Measurements from ENCODE around the gene GLYAT.

DNA sequence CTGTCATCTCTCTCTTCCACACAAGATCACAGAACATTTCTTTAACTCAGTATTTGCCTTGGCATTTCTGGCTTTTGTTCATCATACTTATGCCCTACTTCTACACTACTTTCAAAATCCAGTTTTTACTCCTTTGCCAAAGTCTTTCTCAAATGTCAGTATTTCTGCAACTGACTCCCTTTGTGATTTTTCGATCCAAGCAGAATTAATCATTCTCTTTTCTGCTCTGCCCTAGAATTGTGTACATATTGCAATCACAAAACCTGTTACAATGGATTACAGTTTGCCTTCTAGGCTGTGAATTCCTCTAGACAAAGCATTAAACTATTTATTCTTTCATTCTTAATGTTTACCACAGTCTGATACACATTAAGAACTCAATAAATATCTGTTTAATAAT, 33.3 kb upstream of the GLYAT start:
- TF ChIP-seq, protein P1, sequence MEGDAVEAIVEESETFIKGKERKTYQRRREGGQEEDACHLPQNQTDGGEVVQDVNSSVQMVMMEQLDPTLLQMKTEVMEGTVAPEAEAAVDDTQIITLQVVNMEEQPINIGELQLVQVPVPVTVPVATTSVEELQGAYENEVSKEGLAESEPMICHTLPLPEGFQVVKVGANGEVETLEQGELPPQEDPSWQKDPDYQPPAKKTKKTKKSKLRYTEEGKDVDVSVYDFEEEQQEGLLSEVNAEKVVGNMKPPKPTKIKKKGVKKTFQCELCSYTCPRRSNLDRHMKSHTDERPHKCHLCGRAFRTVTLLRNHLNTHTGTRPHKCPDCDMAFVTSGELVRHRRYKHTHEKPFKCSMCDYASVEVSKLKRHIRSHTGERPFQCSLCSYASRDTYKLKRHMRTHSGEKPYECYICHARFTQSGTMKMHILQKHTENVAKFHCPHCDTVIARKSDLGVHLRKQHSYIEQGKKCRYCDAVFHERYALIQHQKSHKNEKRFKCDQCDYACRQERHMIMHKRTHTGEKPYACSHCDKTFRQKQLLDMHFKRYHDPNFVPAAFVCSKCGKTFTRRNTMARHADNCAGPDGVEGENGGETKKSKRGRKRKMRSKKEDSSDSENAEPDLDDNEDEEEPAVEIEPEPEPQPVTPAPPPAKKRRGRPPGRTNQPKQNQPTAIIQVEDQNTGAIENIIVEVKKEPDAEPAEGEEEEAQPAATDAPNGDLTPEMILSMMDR (tag by site-specific recombination; IDR thresholded peaks at IDR 0.05), result no peak
- TF ChIP-seq ZNF548 (tag by site-specific recombination; IDR thresholded peaks at IDR 0.05) (no peak), ZNF529 (tag by site-specific recombination; IDR thresholded peaks at IDR 0.05; ENCODE audit: insufficient replicate concordance) (no peak)
